NCI-H524 treated with DMSO at 0.1 percent for 48 hours (cell line): Measurements from ENCODE around the gene PDE6G.

Experiments
- DNase-seq: peaks from one replicate; lab custom pipeline; 2025; lab: John Stamatoyannopoulos, UW

PDE6G gene

GRCh38 chr17:81662002-81662401, 5.7 kb upstream of the PDE6G start:
- no peak for DNase-seq

- no peak for DNase-seq
Observed at GRCh38 chr17:81660441-81660840, 4.1 kb upstream of the PDE6G start.

- no peak for DNase-seq
Observed at GRCh38 chr17:81659038-81659437, 2.7 kb upstream of the PDE6G start.

GRCh38 chr17:81656835-81657234, 493 bp upstream of the PDE6G start:
- DNase-seq: no peak

- no peak for DNase-seq
Observed at GRCh38 chr17:81655378-81656117, 794 bp downstream of the PDE6G start.

- no peak for DNase-seq
Observed at GRCh38 chr17:81652906-81653771, 3.2 kb downstream of the PDE6G start.

- no peak for DNase-seq
Observed at GRCh38 chr17:81651692-81652091, 4.7 kb downstream of the PDE6G start.

- no peak for DNase-seq
Observed at GRCh38 chr17:81650951-81651350, 5.4 kb downstream of the PDE6G start.

- no peak for DNase-seq
Observed at GRCh38 chr17:81648707-81649085, 7.6 kb downstream of the PDE6G start.

- DNase-seq: no peak
Observed at GRCh38 chr17:81648013-81648706, 8.2 kb downstream of the PDE6G start.

GRCh38 chr17:81647640-81648012, 8.7 kb downstream of the PDE6G start:
- no peak for DNase-seq

- DNase-seq: no peak
Observed at GRCh38 chr17:81646869-81647600, 9.3 kb downstream of the PDE6G start.

- no peak for DNase-seq
Observed at GRCh38 chr17:81644976-81645952, 11.1 kb downstream of the PDE6G start.

GRCh38 chr17:81644496-81644895, 11.8 kb downstream of the PDE6G start:
- DNase-seq: no peak

- DNase-seq: no peak
Observed at GRCh38 chr17:81641825-81642489, 14.4 kb downstream of the PDE6G start.

- no peak for DNase-seq
Observed at GRCh38 chr17:81640011-81640410, 16.3 kb downstream of the PDE6G start.

GRCh38 chr17:81638683-81639082, 17.7 kb downstream of the PDE6G start:
- DNase-seq: no peak

- DNase-seq: peak; percentile 35
Observed at GRCh38 chr17:81636505-81637288, 19.6 kb downstream of the PDE6G start, which contains the start of the genes NPLOC4 and TSPAN10. NPLOC4 (minus strand) TSS chr17:81637112; CDS start chr17:81636930, 182 bp downstream. TSPAN10 (plus strand) TSS chr17:81637196; CDS start chr17:81642413, 5,217 bp downstream.

GRCh38 chr17:81635973-81636504, 20.3 kb downstream of the PDE6G start:
- DNase-seq: no peak
